Limb (tissue), 2 donors: ENCODE results near the gene NANP.

ENCODE experiments used
- DNase-seq, 2 donors: peaks; one replicate each; pipeline ENCODE4 v3.0.0-alpha.2; 2016; ENCODE audit errors: extremely low spot score in 2 of 2

Gene NANP

DNA sequence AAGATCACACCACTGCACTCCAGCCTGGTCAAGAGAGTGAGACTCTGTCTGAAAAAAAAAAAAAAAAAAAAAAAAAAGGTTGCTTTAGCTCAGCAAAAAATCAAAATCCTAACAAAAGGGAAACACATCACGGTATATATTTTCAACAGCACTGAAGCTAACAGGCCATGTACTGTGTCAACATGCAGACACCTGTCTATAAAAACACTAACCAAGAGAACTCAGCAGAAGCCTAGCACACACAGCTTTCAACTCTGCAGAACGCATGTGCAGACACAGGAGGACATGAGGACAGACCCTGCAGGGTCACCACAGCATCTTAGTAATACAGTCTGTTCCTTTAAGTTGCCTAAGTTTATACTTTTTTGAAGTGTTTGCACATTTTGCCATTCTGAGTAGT, 52.0 kb downstream of the NANP start:
- no peak for DNase-seq

DNA sequence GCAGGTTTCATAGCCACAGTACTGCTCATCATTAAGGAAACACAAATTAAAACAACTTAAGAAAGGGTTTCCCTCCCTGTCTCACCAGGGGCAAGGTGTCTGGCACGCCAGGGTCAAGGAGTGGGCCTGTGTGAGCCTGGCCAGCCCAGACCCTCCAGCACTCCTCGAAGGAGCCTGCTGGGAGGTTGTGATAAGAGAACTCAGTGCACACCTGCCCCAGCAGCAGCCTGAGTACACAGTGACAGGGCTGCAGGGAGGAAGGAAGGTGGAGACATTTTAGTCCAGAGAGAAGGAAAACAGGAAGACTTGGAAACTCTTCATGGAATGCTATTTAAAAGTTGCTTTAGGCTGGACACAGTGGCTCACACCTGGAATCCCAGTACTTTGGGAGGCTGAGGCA, 52.6 kb downstream of the NANP start:
- no peak for DNase-seq

DNA sequence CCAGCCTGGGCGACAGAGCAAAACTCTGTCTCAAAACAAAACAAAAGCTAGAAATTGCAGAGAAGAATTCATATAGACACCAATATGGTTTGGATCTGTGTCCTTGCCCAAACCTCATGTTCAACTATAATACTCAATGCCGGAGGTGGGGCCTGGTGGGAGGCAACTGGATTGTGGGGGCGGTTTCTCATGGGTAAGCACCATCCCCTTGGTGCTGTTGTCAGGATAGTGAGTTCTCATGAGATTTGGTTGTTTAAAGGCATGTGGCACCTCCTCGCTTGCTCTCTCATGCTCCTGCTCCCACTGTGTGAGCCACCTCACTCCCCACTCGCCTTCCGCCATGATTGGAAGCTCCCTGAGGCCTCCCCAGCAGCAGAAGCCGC, 53.7 kb downstream of the NANP start:
- DNase-seq = no peak

DNA sequence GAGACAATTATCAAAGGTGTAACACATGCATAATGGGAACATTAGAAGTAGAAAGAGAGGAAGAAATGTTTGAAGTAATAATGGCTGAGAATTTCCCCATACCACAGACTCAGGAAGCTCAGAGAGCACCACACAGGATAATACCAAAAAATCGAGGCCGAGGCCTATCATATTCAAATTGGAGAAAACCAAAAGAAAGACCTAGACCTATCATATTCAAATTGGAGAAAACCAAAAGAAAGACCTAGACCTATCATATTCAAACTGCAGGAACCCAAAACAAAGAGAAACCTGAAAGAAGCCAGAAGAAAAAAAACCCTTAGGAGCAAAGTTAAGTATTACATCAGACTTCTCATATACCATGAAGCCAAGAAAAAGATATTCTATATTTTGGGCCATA, 56.5 kb downstream of the NANP start:
- no peak for DNase-seq

DNA sequence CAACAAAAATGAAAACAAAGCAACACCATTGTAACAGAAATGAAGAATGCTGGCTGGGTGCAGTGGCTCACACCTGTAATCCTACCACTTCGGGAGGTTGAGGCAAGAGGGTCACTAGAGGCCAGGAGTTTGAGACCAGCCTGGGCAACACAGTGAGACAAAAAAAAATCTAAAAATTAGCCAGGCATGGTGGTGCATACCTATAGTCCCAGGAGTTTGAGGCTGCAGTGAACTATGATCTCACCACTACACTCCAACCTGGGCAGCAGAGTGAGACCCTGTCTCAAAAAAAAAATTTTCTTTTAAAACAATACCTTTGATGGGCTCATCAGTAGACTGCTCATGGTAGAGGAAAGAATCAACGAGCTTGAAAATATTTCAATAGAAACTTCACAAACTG, 57.0 kb downstream of the NANP start:
- DNase-seq = no peak

DNA sequence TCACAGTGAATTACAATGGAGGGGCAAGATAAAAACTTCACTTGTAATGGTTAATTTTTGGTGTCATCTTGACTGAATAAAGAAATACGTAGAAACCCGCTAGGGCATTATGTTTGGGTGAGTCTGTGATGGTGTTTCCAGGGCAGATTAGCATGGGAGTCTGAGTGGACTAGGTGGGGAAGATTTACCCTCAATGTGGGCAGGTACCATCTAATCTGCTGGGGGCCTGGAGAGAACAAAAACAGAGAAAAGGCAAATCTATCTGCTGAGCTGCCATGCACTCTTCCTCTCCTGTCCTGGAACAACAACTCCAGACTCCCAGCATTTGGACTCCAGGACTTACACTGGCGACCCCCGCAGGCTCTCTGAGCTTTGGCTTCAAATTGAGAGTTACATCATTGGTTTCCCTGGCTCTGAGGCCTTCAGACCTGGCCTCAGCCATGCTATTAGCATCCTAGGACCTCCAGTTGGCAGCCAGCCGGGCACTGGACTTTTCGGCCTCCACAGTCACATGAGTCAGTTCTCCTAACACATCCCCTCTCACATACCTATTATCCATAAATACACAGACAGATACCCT, 58.1 kb downstream of the NANP start:
- no peak for DNase-seq

DNA sequence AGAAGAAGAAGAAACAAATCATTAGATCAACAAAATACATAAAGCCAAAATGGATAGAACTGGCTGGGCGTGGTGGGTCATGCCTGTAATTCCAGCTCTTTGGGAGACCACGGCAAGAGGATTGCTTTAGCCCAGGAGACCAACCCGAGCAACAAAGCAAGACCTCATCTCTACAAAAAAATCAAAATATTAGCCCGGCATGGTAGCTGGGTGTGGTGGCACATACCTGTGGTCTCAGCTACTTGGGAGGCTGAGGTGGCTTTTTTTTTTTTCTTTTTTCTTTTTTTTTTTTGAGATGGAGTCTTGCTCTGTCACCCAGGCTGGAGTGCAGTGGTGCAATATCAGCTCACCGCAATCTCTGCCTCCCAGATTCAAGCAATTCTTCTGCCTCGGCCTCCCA, 59.9 kb downstream of the NANP start:
- DNase-seq = no peak

DNA sequence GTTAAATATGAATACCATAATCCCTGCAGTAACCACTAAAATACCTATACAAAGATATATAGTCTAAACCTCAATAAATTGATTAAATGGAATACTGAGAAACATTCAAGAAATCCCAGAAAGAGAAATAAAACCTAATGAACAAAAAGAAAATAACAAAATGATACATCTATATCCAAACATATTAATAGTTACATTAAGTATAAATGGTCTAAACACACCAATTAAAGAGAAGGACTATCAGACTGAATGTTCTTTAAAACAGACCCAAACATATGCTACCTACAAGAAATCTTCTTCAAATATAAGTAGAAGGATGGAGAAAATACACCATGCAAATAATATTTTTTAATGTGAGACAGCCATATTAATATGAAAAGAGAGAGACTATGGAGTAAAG, 60.5 kb downstream of the NANP start:
- DNase-seq = no peak
